CD4-positive, alpha-beta T cell treated with Interleukin-2 at 100 ng/mL for 4 hours (primary cell): Measurements from ENCODE around the gene CYP26A1.

Experiments
- DNase-seq: peaks from one replicate; pipeline ENCODE4 v3.0.0-alpha.2; 2020; ENCODE audit warnings: low spot score

Gene CYP26A1

GRCh38 chr10:93123766-93124165 lies 50.1 kb downstream of the CYP26A1 start:
- DNase-seq, result no peak

GRCh38 chr10:93124580-93125318 lies 51.1 kb downstream of the CYP26A1 start:
- no peak for DNase-seq

GRCh38 chr10:93125966-93126365 lies 52.3 kb downstream of the CYP26A1 start:
- DNase-seq, result no peak

GRCh38 chr10:93126483-93127052 lies 52.9 kb downstream of the CYP26A1 start:
- no peak for DNase-seq
